PFSK-1 (cell line): ENCODE measurements around the gene DNAJC17.

Source experiments
- FOXP2 ChIP-seq: optimal IDR thresholded peaks from 2 replicates; pipeline ENCODE3; 2011; ENCODE audit warnings: borderline replicate concordance, control low read depth, inconsistent platforms; ENCODE audit not compliant: insufficient read depth; ENCODE audit errors: extremely low read length, extremely low read depth
- POLR2AphosphoS5 ChIP-seq: IDR thresholded peaks from 2 replicates; pipeline ENCODE4 v1.6.1; 2012; ENCODE audit warnings: low read depth, mild to moderate bottlenecking, control low read depth, low read length, moderate library complexity
- REST ChIP-seq, 2 experiments: IDR thresholded peaks; 2 replicates each; pipeline versions ENCODE4 v1.6.1 to v1.8.0; 2011 to 2012; ENCODE audit warnings: low read depth in 2 of 2, low read length in 2 of 2, control low read depth in 1 of 2, inconsistent platforms in 1 of 2, mild to moderate bottlenecking in 1 of 2, moderate library complexity in 1 of 2; ENCODE audit not compliant: insufficient read depth in 1 of 2
- SIN3A ChIP-seq: IDR thresholded peaks from 2 replicates; pipeline ENCODE4 v1.6.1; 2012; ENCODE audit warnings: mild to moderate bottlenecking, low read length, moderate library complexity, borderline replicate concordance; ENCODE audit not compliant: insufficient read depth
- TAF1 ChIP-seq: IDR thresholded peaks from 2 replicates; pipeline ENCODE4 v1.6.1; 2012; ENCODE audit warnings: low read length, control low read depth, borderline replicate concordance; ENCODE audit not compliant: insufficient read depth

Gene DNAJC17

GRCh38 chr15:40766194-40766815 is 41.0 kb downstream of the DNAJC17 start:
- TF ChIP-seq TAF1 (no peak), SIN3A (no peak), FOXP2 (no peak), POLR2AphosphoS5 (no peak), REST (IDR thresholded peaks at IDR 0.05; ENCODE audit: insufficient read depth in 1 of 2, low read depth in 2 of 2, low read length in 2 of 2) (no peak)

- TF ChIP-seq POLR2AphosphoS5 (no peak), FOXP2 (no peak), TAF1 (no peak), REST (IDR thresholded peaks at IDR 0.05; ENCODE audit: insufficient read depth in 1 of 2, low read depth in 2 of 2, low read length in 2 of 2) (no peak), SIN3A (no peak)
Observed at GRCh38 chr15:40764629-40765103, 42.6 kb downstream of the DNAJC17 start.

GRCh38 chr15:40763801-40764628 is 43.3 kb downstream of the DNAJC17 start, which contains the start of gene GCHFR:
GCHFR (plus strand) TSS chr15:40764068; CDS start chr15:40764181, 113 bp downstream.
- TF ChIP-seq FOXP2 (no peak), SIN3A (no peak), POLR2AphosphoS5 (no peak), TAF1 (no peak), REST (IDR thresholded peaks at IDR 0.05; ENCODE audit: insufficient read depth in 1 of 2, low read depth in 2 of 2, low read length in 2 of 2) (no peak)

GRCh38 chr15:40762919-40763800 is 44.1 kb downstream of the DNAJC17 start:
- TF ChIP-seq FOXP2: no peak
- no peak for TF ChIP-seq POLR2AphosphoS5
- TF ChIP-seq TAF1: no peak
- no peak for TF ChIP-seq SIN3A
- TF ChIP-seq REST (IDR thresholded peaks at IDR 0.05; ENCODE audit: insufficient read depth in 1 of 2, low read depth in 2 of 2, low read length in 2 of 2): no peak
